ENCODE results near the gene SLC25A12.

GRCh38 chr2:171893824-171894611 is at the start of gene SLC25A12:
- TF ChIP-seq, protein P1, sequence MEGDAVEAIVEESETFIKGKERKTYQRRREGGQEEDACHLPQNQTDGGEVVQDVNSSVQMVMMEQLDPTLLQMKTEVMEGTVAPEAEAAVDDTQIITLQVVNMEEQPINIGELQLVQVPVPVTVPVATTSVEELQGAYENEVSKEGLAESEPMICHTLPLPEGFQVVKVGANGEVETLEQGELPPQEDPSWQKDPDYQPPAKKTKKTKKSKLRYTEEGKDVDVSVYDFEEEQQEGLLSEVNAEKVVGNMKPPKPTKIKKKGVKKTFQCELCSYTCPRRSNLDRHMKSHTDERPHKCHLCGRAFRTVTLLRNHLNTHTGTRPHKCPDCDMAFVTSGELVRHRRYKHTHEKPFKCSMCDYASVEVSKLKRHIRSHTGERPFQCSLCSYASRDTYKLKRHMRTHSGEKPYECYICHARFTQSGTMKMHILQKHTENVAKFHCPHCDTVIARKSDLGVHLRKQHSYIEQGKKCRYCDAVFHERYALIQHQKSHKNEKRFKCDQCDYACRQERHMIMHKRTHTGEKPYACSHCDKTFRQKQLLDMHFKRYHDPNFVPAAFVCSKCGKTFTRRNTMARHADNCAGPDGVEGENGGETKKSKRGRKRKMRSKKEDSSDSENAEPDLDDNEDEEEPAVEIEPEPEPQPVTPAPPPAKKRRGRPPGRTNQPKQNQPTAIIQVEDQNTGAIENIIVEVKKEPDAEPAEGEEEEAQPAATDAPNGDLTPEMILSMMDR (IDR thresholded peaks at IDR 0.05) = no peak
- no peak for TF ChIP-seq EZH2 (IDR thresholded peaks at IDR 0.05; ENCODE audit: borderline replicate concordance, insufficient read depth, low read depth, low read length, poor library complexity, severe bottlenecking)
